Keratinocyte (primary cell): ENCODE measurements around the gene SIDT2. TPM values are rescaled to one million over a fixed set of nuclear protein-coding genes. Genes with fewer than 3 reads are reported as not detected.
A peak's percentile ranks its signal among the peaks of the same experiment; 100 is the strongest.

Experiments used
- DNase-seq: peaks from one replicate; pipeline ENCODE4 v3.0.0-alpha.2; 2011; ENCODE audit warnings: low read depth, missing footprints, low spot score
- FAIRE-seq: peaks from 2 replicates; lab custom pipeline; 2011; peaks lifted over from hg19 to GRCh38; lab: Jason Lieb, UNC
- H2AFZ ChIP-seq: 2 replicates; pipeline ENCODE4 v1.6.0; 2012; ENCODE audit warnings: low read length, control low read depth, inconsistent platforms; ENCODE audit not compliant: control insufficient read depth
- H3K27ac ChIP-seq: 2 replicates; pipeline ENCODE4 v1.5.1; 2011; ENCODE audit warnings: low read length; ENCODE audit not compliant: control insufficient read depth, insufficient read depth
- H3K27me3 ChIP-seq: 3 replicates; pipeline ENCODE4 v1.6.0; 2011; ENCODE audit warnings: low read length; ENCODE audit not compliant: control insufficient read depth, insufficient read depth; ENCODE audit errors: extremely low read depth
- H3K36me3 ChIP-seq, 2 experiments: 2 replicates in 1 of 2; 3 replicates in 1 of 2; pipeline ENCODE4 v1.5.1; 2011; ENCODE audit warnings: low read length in 2 of 2, mild to moderate bottlenecking in 1 of 2; ENCODE audit not compliant: control insufficient read depth in 2 of 2, insufficient read depth in 2 of 2; ENCODE audit errors: extremely low read depth in 1 of 2
- H3K4me1 ChIP-seq: 3 replicates; pipeline ENCODE4 v1.5.1; 2011; ENCODE audit warnings: low read length; ENCODE audit not compliant: control insufficient read depth, insufficient read depth; ENCODE audit errors: extremely low read depth
- H3K4me2 ChIP-seq: 3 replicates; pipeline ENCODE4 v1.6.0; 2011; ENCODE audit warnings: low read depth, low read length; ENCODE audit not compliant: control insufficient read depth, insufficient read depth; ENCODE audit errors: extremely low read depth
- H3K4me3 ChIP-seq, 3 experiments: fragments of 200-600 bp in 1 of 3; sonication (generic) in 1 of 3; 2 replicates in 2 of 3; 3 replicates in 1 of 3; pipeline ENCODE4 v1.5.1; 2011 to 2016; ENCODE audit warnings: low read length in 3 of 3, mild to moderate bottlenecking in 3 of 3, control low read depth in 2 of 3, inconsistent platforms in 1 of 3, low read depth in 1 of 3, mixed read lengths in 1 of 3, mixed run types in 1 of 3, moderate library complexity in 1 of 3; ENCODE audit not compliant: control insufficient read depth in 2 of 3, insufficient read depth in 2 of 3; ENCODE audit errors: extremely low read depth in 1 of 3
- H3K79me2 ChIP-seq: 2 replicates; pipeline ENCODE4 v1.6.0; 2012; ENCODE audit warnings: low read length; ENCODE audit not compliant: control insufficient read depth, insufficient read depth
- H3K9ac ChIP-seq: 3 replicates; pipeline ENCODE4 v1.6.0; 2011; ENCODE audit warnings: low read length; ENCODE audit not compliant: control insufficient read depth, insufficient read depth; ENCODE audit errors: extremely low read depth
- H3K9me1 ChIP-seq: 3 replicates; pipeline ENCODE4 v1.6.0; 2011; ENCODE audit warnings: low read length; ENCODE audit not compliant: control insufficient read depth, insufficient read depth; ENCODE audit errors: extremely low read depth
- H3K9me3 ChIP-seq: 2 replicates; pipeline ENCODE4 v1.5.1; 2012; ENCODE audit warnings: low read depth, low read length; ENCODE audit not compliant: control insufficient read depth
- H4K20me1 ChIP-seq: 3 replicates; pipeline ENCODE4 v1.6.0; 2011; ENCODE audit warnings: low read length; ENCODE audit not compliant: control insufficient read depth, insufficient read depth; ENCODE audit errors: extremely low read depth
- CTCF ChIP-seq, 3 experiments: IDR thresholded peaks in 1 of 3; conservative IDR thresholded peaks in 1 of 3; optimal IDR thresholded peaks in 1 of 3; 2 replicates in 2 of 3; 3 replicates in 1 of 3; pipeline versions ENCODE3 to v1.5.1; 2011; ENCODE audit warnings: low read length in 3 of 3, mild to moderate bottlenecking in 3 of 3, moderate library complexity in 2 of 3, control low read depth in 1 of 3, inconsistent platforms in 1 of 3; ENCODE audit not compliant: insufficient read depth in 2 of 3; ENCODE audit errors: extremely low read depth in 1 of 3
- EZH2 ChIP-seq: IDR thresholded peaks from one replicate; pipeline ENCODE4 v1.6.1; 2012; ENCODE audit warnings: inconsistent platforms, mild to moderate bottlenecking, low read length, moderate library complexity
- dilution Hi-C: fragments of 300-500 bp; cut with MboI; formaldehyde crosslinking; loops from one replicate; pipeline ENCODE4 v1.7.0; 2020; ENCODE audit warnings: low sequenced_read_pairs; ENCODE audit not compliant: extremely low pct_ligation_motif_present
- polyA plus RNA-seq, 5 experiments: library from polyadenylated mRNA; depleted of rRNA in 3 of 5; stranded (reverse) in 3 of 5; stranded (forward) in 1 of 5; unstranded in 1 of 5; fragments of >200 nt; gene quantifications; 1 replicate in 1 of 5; 2 replicates in 3 of 5; 3 replicates in 1 of 5; pipeline versions ENCODE4 v1.2.1 to v1.2.3, GENCODE V29; 2011 to 2012; ENCODE audit warnings: missing spikeins in 2 of 5, low read depth in 1 of 5, low replicate concordance in 1 of 5

The SIDT2 gene
- polyA plus RNA-seq, 1 donor (not counting 4 experiments of a cell fraction or from before 2014, with no cell fraction given) = 9.8 TPM

GRCh38 chr11:117175104-117175503 is 3.4 kb upstream of the SIDT2 start:
- no peak for DNase-seq
- no peak for FAIRE-seq
- Histone ChIP-seq H3K27me3 (no peaks in the 10 kb centered on the region), H3K4me1 (peaks cover 23% of the 10 kb centered on the region), H2AFZ (no peak overlapping the region), H4K20me1 (no peaks in the 10 kb centered on the region), H3K9ac (no peak overlapping the region), H3K4me2 (no peak overlapping the region), H3K4me3 (no peak overlapping the region), H3K9me3 (no peaks in the 10 kb centered on the region), H3K36me3 (peaks cover 2 to 4% of the 10 kb centered on the region in 2 experiments), H3K79me2 (no peaks in the 10 kb centered on the region), H3K27ac (peak overlapping the region; percentile 17), H3K9me1 (no peaks in the 10 kb centered on the region)
- dilution Hi-C loops = no loop called here
- TF ChIP-seq EZH2 (no peak), CTCF (optimal IDR thresholded peaks at IDR 0.05 in 1 of 3, IDR thresholded peaks at IDR 0.05 in 1 of 3, conservative IDR thresholded peaks at IDR 0.05 in 1 of 3; ENCODE audit: extremely low read depth in 1 of 3, insufficient read depth in 2 of 3, low read length in 3 of 3) (no peak)

GRCh38 chr11:117175781-117176180 is 2.8 kb upstream of the SIDT2 start:
- Histone ChIP-seq H3K4me3 (no peak overlapping the region), H3K36me3 (peaks cover 2 to 4% of the 10 kb centered on the region in 2 experiments), H3K27me3 (no peaks in the 10 kb centered on the region), H3K9me1 (no peaks in the 10 kb centered on the region), H3K4me2 (no peak overlapping the region), H2AFZ (no peak overlapping the region), H3K27ac (no peak overlapping the region), H3K9ac (no peak overlapping the region), H3K9me3 (no peaks in the 10 kb centered on the region), H3K4me1 (peaks cover 26% of the 10 kb centered on the region), H3K79me2 (no peaks in the 10 kb centered on the region), H4K20me1 (no peaks in the 10 kb centered on the region)
- TF ChIP-seq CTCF (optimal IDR thresholded peaks at IDR 0.05 in 1 of 3, IDR thresholded peaks at IDR 0.05 in 1 of 3, conservative IDR thresholded peaks at IDR 0.05 in 1 of 3; ENCODE audit: extremely low read depth in 1 of 3, insufficient read depth in 2 of 3, low read length in 3 of 3) (no peak), EZH2 (no peak)
- dilution Hi-C loops = no loop called here
- no peak for DNase-seq
- no peak for FAIRE-seq
